Brain microvascular endothelial cell (primary cell): ENCODE data around the gene PASD1.

Experiments used
- DNase-seq: peaks from one replicate; pipeline ENCODE4 v3.0.0-alpha.2; 2020
- H3K27ac ChIP-seq: fragments of 250-450 bp; sonication (Bioruptor Pico); 2 replicates; pipeline ENCODE4 v1.5.1; 2020; ENCODE audit warnings: mild to moderate bottlenecking, moderate library complexity
- H3K27me3 ChIP-seq: fragments of 250-450 bp; sonication (Bioruptor Pico); replicated peaks from 2 replicates; pipeline ENCODE4 v1.5.1; 2020; ENCODE audit warnings: mild to moderate bottlenecking
- H3K36me3 ChIP-seq: fragments of 250-450 bp; sonication (Bioruptor Pico); replicated peaks from 2 replicates; pipeline ENCODE4 v1.5.1; 2020; ENCODE audit warnings: mild to moderate bottlenecking
- H3K4me3 ChIP-seq: 2 replicates; pipeline ENCODE4 v1.5.1; 2011; ENCODE audit warnings: low read depth, mild to moderate bottlenecking, control low read depth, low read length, moderate library complexity
- CTCF ChIP-seq: IDR thresholded peaks from 2 replicates; pipeline ENCODE4 v1.5.1; 2011; ENCODE audit warnings: low read depth, mild to moderate bottlenecking, moderate library complexity, low read length, control low read depth, inconsistent platforms; ENCODE audit errors: missing control alignments
- in situ Hi-C: cut with HindIII; loops from 2 replicates; pipeline ENCODE4 v1.10.0; 2017; ENCODE audit warnings: low sequenced_read_pairs, low pct_ligation_motif_present

The PASD1 gene

GRCh38 chrX:151702026-151702714, 138.7 kb downstream of the PASD1 start:
- no peaks in the 10 kb centered on the region for H3K27me3 ChIP-seq
- no peak overlapping the region for H3K27ac ChIP-seq
- no peak for TF ChIP-seq CTCF
- in situ Hi-C loops = no loop called here
- DNase-seq = no peak
- no peak overlapping the region for H3K4me3 ChIP-seq
- no peaks in the 10 kb centered on the region for H3K36me3 ChIP-seq

GRCh38 chrX:151702741-151703340, 139.4 kb downstream of the PASD1 start:
- Histone ChIP-seq H3K27me3 (no peaks in the 10 kb centered on the region), H3K27ac (no peak overlapping the region), H3K36me3 (no peaks in the 10 kb centered on the region), H3K4me3 (no peak overlapping the region)
- no peak for TF ChIP-seq CTCF
- DNase-seq = no peak
- in situ Hi-C loops = no loop called here

- H3K36me3 ChIP-seq = no peaks in the 10 kb centered on the region
- no peak for TF ChIP-seq CTCF
- no peak for DNase-seq
- no peaks in the 10 kb centered on the region for H3K27me3 ChIP-seq
- H3K27ac ChIP-seq = no peak overlapping the region
- in situ Hi-C loops = no loop called here
- H3K4me3 ChIP-seq = no peak overlapping the region
Observed at GRCh38 chrX:151703487-151703886, 140.0 kb downstream of the PASD1 start.

- no peak overlapping the region for H3K27ac ChIP-seq
- in situ Hi-C loops = no loop called here
Observed at GRCh38 chrX:151704041-151704663, 140.7 kb downstream of the PASD1 start.

GRCh38 chrX:151708821-151709220, 145.3 kb downstream of the PASD1 start:
- in situ Hi-C loops = no loop called here
- DNase-seq = no peak

More at GRCh38 chrX:151704041-151704663, 140.7 kb downstream of the PASD1 start:
- no peak for TF ChIP-seq CTCF
- no peaks in the 10 kb centered on the region for H3K27me3 ChIP-seq
- no peak overlapping the region for H3K4me3 ChIP-seq
- H3K36me3 ChIP-seq = no peaks in the 10 kb centered on the region
- DNase-seq = no peak

More at GRCh38 chrX:151708821-151709220, 145.3 kb downstream of the PASD1 start:
- no peak for TF ChIP-seq CTCF
- Histone ChIP-seq H3K4me3 (no peak overlapping the region), H3K27me3 (no peaks in the 10 kb centered on the region), H3K27ac (no peak overlapping the region), H3K36me3 (no peaks in the 10 kb centered on the region)
